GM18502 (cell line): ENCODE measurements around the gene CEP83.

Source experiments
- ATAC-seq: cut with Tn5 transposase; IDR thresholded peaks from one replicate; pipeline ENCODE4 v1.9.1; 2021; ENCODE audit warnings: mild to moderate bottlenecking; ENCODE audit not compliant: unreplicated experiment, poor library complexity

The CEP83 gene

GRCh38 chr12:94386422-94386821, 73.2 kb downstream of the CEP83 start:
- no peak for ATAC-seq

GRCh38 chr12:94384030-94384429, 75.6 kb downstream of the CEP83 start:
- no peak for ATAC-seq

- ATAC-seq: no peak
Measured at GRCh38 chr12:94380507-94380906, 79.2 kb downstream of the CEP83 start.

GRCh38 chr12:94379479-94380113, 80.1 kb downstream of the CEP83 start:
- no peak for ATAC-seq

GRCh38 chr12:94377599-94377998, 82.1 kb downstream of the CEP83 start:
- ATAC-seq: no peak

GRCh38 chr12:94374124-94374523, 85.5 kb downstream of the CEP83 start:
- no peak for ATAC-seq

- peak; percentile 84 for ATAC-seq
Measured at GRCh38 chr12:94372461-94372860, 87.2 kb downstream of the CEP83 start.

GRCh38 chr12:94362653-94363052, 97.0 kb downstream of the CEP83 start:
- no peak for ATAC-seq

GRCh38 chr12:94359761-94360160, 99.9 kb downstream of the CEP83 start:
- no peak for ATAC-seq

- ATAC-seq: no peak
Measured at GRCh38 chr12:94353130-94353529, 106.5 kb downstream of the CEP83 start.

GRCh38 chr12:94340573-94340972, 119.1 kb downstream of the CEP83 start:
- no peak for ATAC-seq

- no peak for ATAC-seq
Measured at GRCh38 chr12:94338006-94338794, 121.5 kb downstream of the CEP83 start.

- ATAC-seq: no peak
Measured at GRCh38 chr12:94336211-94336925, 123.3 kb downstream of the CEP83 start.

- ATAC-seq: no peak
Measured at GRCh38 chr12:94333396-94333795, 126.3 kb downstream of the CEP83 start.

GRCh38 chr12:94329366-94329765, 130.3 kb downstream of the CEP83 start:
- no peak for ATAC-seq

- ATAC-seq: no peak
Measured at GRCh38 chr12:94327809-94328208, 131.9 kb downstream of the CEP83 start.

GRCh38 chr12:94326727-94327126, 132.9 kb downstream of the CEP83 start:
- no peak for ATAC-seq

GRCh38 chr12:94326234-94326633, 133.4 kb downstream of the CEP83 start:
- no peak for ATAC-seq

GRCh38 chr12:94322346-94322745, 137.3 kb downstream of the CEP83 start:
- ATAC-seq: no peak

- no peak for ATAC-seq
Measured at GRCh38 chr12:94320109-94320508, 139.6 kb downstream of the CEP83 start.

GRCh38 chr12:94318181-94318580, 141.5 kb downstream of the CEP83 start:
- peak; percentile 71 for ATAC-seq
